ENCODE results near the gene SNTG2.

SNTG2 gene

GRCh38 chr2:925309-925708, 25.3 kb upstream of the SNTG2 start:
- H3K27me3 ChIP-seq, result no peaks in the 10 kb centered on the region
- H4K20me1 ChIP-seq, result no peaks in the 10 kb centered on the region
- no peak overlapping the region for H3K27ac ChIP-seq
- no peak overlapping the region for H3K4me3 ChIP-seq
- no peaks in the 10 kb centered on the region for H3K4me1 ChIP-seq
- H3K9me3 ChIP-seq (replicated peaks in 1 of 11), result peaks cover 12 to 19% (median 16%) of the 10 kb centered on the region in 11 experiments
- H3K4me2 ChIP-seq, result no peak overlapping the region
- H3K9ac ChIP-seq, result no peak overlapping the region
- H3K36me3 ChIP-seq, result no peaks in the 10 kb centered on the region; a peak in 1 of 22 replicates
- no peak for TF ChIP-seq Cebpa-rat (IDR thresholded peaks at IDR 0.05)

- Histone ChIP-seq H3K27me3 (no peaks in the 10 kb centered on the region), H3K9ac (no peak overlapping the region), H3K9me3 (replicated peaks in 1 of 11) (peaks cover 12 to 19% (median 16%) of the 10 kb centered on the region in 11 experiments), H3K4me1 (no peaks in the 10 kb centered on the region), H3K4me2 (no peak overlapping the region), H3K27ac (no peak overlapping the region), H4K20me1 (no peaks in the 10 kb centered on the region), H3K36me3 (no peaks in the 10 kb centered on the region; a peak in 1 of 22 replicates), H3K4me3 (no peak overlapping the region)
- no peak for TF ChIP-seq Cebpa-rat (IDR thresholded peaks at IDR 0.05)
Observed at GRCh38 chr2:925711-926110, 24.9 kb upstream of the SNTG2 start.

GRCh38 chr2:926259-926793, 24.3 kb upstream of the SNTG2 start:
- Histone ChIP-seq H3K4me2 (no peak overlapping the region), H3K4me3 (no peak overlapping the region), H3K27ac (no peak overlapping the region), H3K9ac (no peak overlapping the region), H3K36me3 (no peaks in the 10 kb centered on the region; a peak in 1 of 22 replicates), H3K4me1 (no peaks in the 10 kb centered on the region), H4K20me1 (no peaks in the 10 kb centered on the region), H3K27me3 (no peaks in the 10 kb centered on the region), H3K9me3 (replicated peaks in 1 of 11) (peaks cover 12 to 19% (median 16%) of the 10 kb centered on the region in 11 experiments)
- no peak for TF ChIP-seq Cebpa-rat (IDR thresholded peaks at IDR 0.05)

GRCh38 chr2:926896-927295, 23.8 kb upstream of the SNTG2 start:
- TF ChIP-seq Cebpa-rat (IDR thresholded peaks at IDR 0.05), result no peak
- no peaks in the 10 kb centered on the region for H3K27me3 ChIP-seq
- no peaks in the 10 kb centered on the region for H3K4me1 ChIP-seq
- H3K4me3 ChIP-seq, result no peak overlapping the region
- H4K20me1 ChIP-seq, result no peaks in the 10 kb centered on the region
- H3K36me3 ChIP-seq, result no peaks in the 10 kb centered on the region; a peak in 1 of 22 replicates
- H3K9me3 ChIP-seq (replicated peaks in 1 of 11), result peaks cover 12 to 19% (median 16%) of the 10 kb centered on the region in 11 experiments
- H3K4me2 ChIP-seq, result no peak overlapping the region
- H3K9ac ChIP-seq, result no peak overlapping the region
- H3K27ac ChIP-seq, result no peak overlapping the region

GRCh38 chr2:929011-929735, 21.5 kb upstream of the SNTG2 start:
- H3K4me1 ChIP-seq, result no peaks in the 10 kb centered on the region
- H3K27me3 ChIP-seq, result no peaks in the 10 kb centered on the region
- no peak for TF ChIP-seq Cebpa-rat (IDR thresholded peaks at IDR 0.05)

GRCh38 chr2:929925-930324, 20.7 kb upstream of the SNTG2 start:
- H4K20me1 ChIP-seq, result no peaks in the 10 kb centered on the region
- peaks cover 17 to 31% (median 22%) of the 10 kb centered on the region in 11 experiments for H3K9me3 ChIP-seq (replicated peaks in 1 of 11)
- no peaks in the 10 kb centered on the region for H3K27me3 ChIP-seq
- H3K27ac ChIP-seq, result no peak overlapping the region
- no peak overlapping the region for H3K9ac ChIP-seq
- H3K4me1 ChIP-seq, result no peaks in the 10 kb centered on the region
- TF ChIP-seq Cebpa-rat (IDR thresholded peaks at IDR 0.05), result no peak
- H3K4me3 ChIP-seq, result no peak overlapping the region
- H3K36me3 ChIP-seq, result no peaks in the 10 kb centered on the region; a peak in 1 of 22 replicates
- no peak overlapping the region for H3K4me2 ChIP-seq

More at GRCh38 chr2:929011-929735, 21.5 kb upstream of the SNTG2 start:
- Histone ChIP-seq H4K20me1 (no peaks in the 10 kb centered on the region), H3K4me3 (no peak overlapping the region), H3K27ac (no peak overlapping the region), H3K4me2 (no peak overlapping the region), H3K36me3 (no peaks in the 10 kb centered on the region; a peak in 1 of 22 replicates), H3K9me3 (replicated peaks in 1 of 11) (peaks cover 12 to 25% (median 19%) of the 10 kb centered on the region in 11 experiments), H3K9ac (no peak overlapping the region)

GRCh38 chr2:930935-931334, 19.7 kb upstream of the SNTG2 start:
- Histone ChIP-seq H3K9ac (no peak overlapping the region), H4K20me1 (no peaks in the 10 kb centered on the region), H3K9me3 (replicated peaks in 1 of 11) (peaks cover 21 to 37% (median 27%) of the 10 kb centered on the region in 11 experiments), H3K4me2 (no peak overlapping the region), H3K36me3 (no peaks in the 10 kb centered on the region; a peak in 1 of 22 replicates), H3K4me1 (no peaks in the 10 kb centered on the region), H3K27ac (no peak overlapping the region), H3K27me3 (no peaks in the 10 kb centered on the region), H3K4me3 (no peak overlapping the region)
- TF ChIP-seq Cebpa-rat (IDR thresholded peaks at IDR 0.05), result no peak

- no peak for TF ChIP-seq Cebpa-rat (IDR thresholded peaks at IDR 0.05)
- H3K4me3 ChIP-seq, result no peak overlapping the region
- H3K4me1 ChIP-seq, result no peaks in the 10 kb centered on the region
- H3K36me3 ChIP-seq, result no peaks in the 10 kb centered on the region; a peak in 1 of 22 replicates
- peaks cover 22 to 37% (median 30%) of the 10 kb centered on the region in 11 experiments for H3K9me3 ChIP-seq (replicated peaks in 1 of 11)
- H3K9ac ChIP-seq, result no peak overlapping the region
- H3K27me3 ChIP-seq, result no peaks in the 10 kb centered on the region
- H3K4me2 ChIP-seq, result no peak overlapping the region
- no peak overlapping the region for H3K27ac ChIP-seq
- H4K20me1 ChIP-seq, result no peaks in the 10 kb centered on the region
Observed at GRCh38 chr2:932320-933115, 18.1 kb upstream of the SNTG2 start.

- no peaks in the 10 kb centered on the region for H3K36me3 ChIP-seq
- no peaks in the 10 kb centered on the region for H4K20me1 ChIP-seq
- no peak overlapping the region for H3K9ac ChIP-seq
- H3K4me3 ChIP-seq, result no peak overlapping the region
- no peak overlapping the region for H3K4me2 ChIP-seq
- H3K9me3 ChIP-seq (replicated peaks in 1 of 11), result peaks cover 19 to 37% (median 28%) of the 10 kb centered on the region in 11 experiments
- TF ChIP-seq Cebpa-rat (IDR thresholded peaks at IDR 0.05), result no peak
- H3K4me1 ChIP-seq, result no peaks in the 10 kb centered on the region
- no peaks in the 10 kb centered on the region for H3K27me3 ChIP-seq
- H3K27ac ChIP-seq, result no peak overlapping the region
Observed at GRCh38 chr2:933734-934295, 16.8 kb upstream of the SNTG2 start.

Data from BLaER1 treated with 17β-estradiol and CSF1 and Interleukin-3, amounts not matched to agents 10 nM and 100 nM (cell line).